Panc1 (cell line): ENCODE results near the gene IRX3. TPM values are rescaled to one million over a fixed set of nuclear protein-coding genes. Genes with fewer than 3 reads are reported as not detected.

Source experiments
- ATAC-seq: fragments of 200-7000 bp; cut with Tn5 transposase; 2 replicates; pipeline ENCODE4 v1.9.1; 2020; ENCODE audit warnings: mild to moderate bottlenecking, moderate library complexity
- BruUV-seq: library from RNA; stranded (reverse); fragments of 400-500 nt; replicated peaks from 2 replicates; lab custom pipeline; 2021; lab: Mats Ljungman, UMichigan
- CTCF ChIA-PET: fragments of 300-600 bp; sonication (Branson Sonifier 250); formaldehyde crosslinking; loops from one replicate; lab custom pipeline; 2022; ENCODE audit warnings: antibody characterized with exemption; lab: Charles Lee
- POLR2A ChIA-PET: fragments of 300-600 bp; sonication (Branson Sonifier 250); formaldehyde crosslinking; loops from one replicate; lab custom pipeline; 2022; ENCODE audit warnings: antibody characterized with exemption; lab: Charles Lee
- DNase-seq: peaks from one replicate; pipeline ENCODE4 v3.0.0-alpha.2; 2010; ENCODE audit warnings: low read depth, low spot score
- H3K27ac ChIP-seq: 2 replicates; pipeline ENCODE4 v1.5.1; 2011; ENCODE audit warnings: mild to moderate bottlenecking, low read length, inconsistent platforms
- H3K27me3 ChIP-seq: fragments of 200-500 bp; sonication (Bioruptor generic); 2 replicates; pipeline ENCODE4 v1.6.0; 2014; ENCODE audit warnings: low read length, inconsistent platforms; ENCODE audit not compliant: control insufficient read depth, insufficient read depth
- H3K36me3 ChIP-seq: fragments of 200-500 bp; sonication (Bioruptor generic); 2 replicates; pipeline ENCODE4 v1.5.1; 2014; ENCODE audit warnings: inconsistent platforms, mild to moderate bottlenecking, low read length, moderate library complexity; ENCODE audit not compliant: control insufficient read depth, insufficient read depth
- H3K4me1 ChIP-seq: 2 replicates; pipeline ENCODE4 v1.5.1; 2011; ENCODE audit warnings: inconsistent platforms, mild to moderate bottlenecking, low read length, moderate library complexity; ENCODE audit not compliant: control insufficient read depth, insufficient read depth
- H3K4me3 ChIP-seq, 2 experiments: 2 replicates each; pipeline ENCODE4 v1.5.1; 2011 to 2012; ENCODE audit warnings: low read depth in 2 of 2, low read length in 2 of 2, mild to moderate bottlenecking in 2 of 2, inconsistent platforms in 1 of 2, moderate library complexity in 1 of 2
- H3K9me3 ChIP-seq: fragments of 200-500 bp; sonication (Bioruptor generic); 2 replicates; pipeline ENCODE4 v1.5.1; 2014; ENCODE audit warnings: low read depth, mild to moderate bottlenecking, inconsistent platforms, low read length, moderate library complexity; ENCODE audit not compliant: control insufficient read depth, insufficient read depth
- CTCF ChIP-seq: fragments of 450-650 bp; IDR thresholded peaks from 2 replicates; pipeline ENCODE4 v1.5.1; 2017; ENCODE audit warnings: mild to moderate bottlenecking
- POLR2AphosphoS5 ChIP-seq: IDR thresholded peaks from 2 replicates; pipeline ENCODE4 v1.6.1; 2012; ENCODE audit warnings: mild to moderate bottlenecking, low read depth, low read length, moderate library complexity
- REST ChIP-seq, 2 experiments: IDR thresholded peaks; 2 replicates each; pipeline ENCODE4 v1.6.1; 2011 to 2012; ENCODE audit warnings: low read depth in 2 of 2, control low read depth in 1 of 2, low read length in 1 of 2, mild to moderate bottlenecking in 1 of 2, moderate library complexity in 1 of 2; ENCODE audit not compliant: insufficient read depth in 1 of 2
- SIN3A ChIP-seq: IDR thresholded peaks from 2 replicates; pipeline ENCODE4 v1.6.1; 2012; ENCODE audit warnings: low read depth, mild to moderate bottlenecking, low read length, moderate library complexity, borderline replicate concordance; ENCODE audit not compliant: insufficient read depth
- TCF7L2 ChIP-seq: IDR thresholded peaks from 2 replicates; pipeline ENCODE4 v1.6.1; 2011; ENCODE audit warnings: mild to moderate bottlenecking, low read depth, low read length, inconsistent platforms
- in situ Hi-C: cut with HindIII; loops from 2 replicates; pipeline ENCODE4 v1.10.0; 2016; ENCODE audit warnings: low sequenced_read_pairs, low pct_unique_long_range_greater_than_20kb
- intact Hi-C: fragments of 100-400 bp; cut with micrococcal nuclease; formaldehyde crosslinking; loops from one replicate; pipeline ENCODE4 v1.10.0; 2022; ENCODE audit not compliant: unreplicated experiment
- total RNA-seq: library from RNA; stranded (reverse); gene quantifications from one replicate; pipeline ENCODE4 v1.2.1, GENCODE V29; 2021; ENCODE audit not compliant: unreplicated experiment

The IRX3 gene
- total RNA-seq, 1 experiment from 2014 or later = 7.0 TPM

GRCh38 chr16:54265575-54266107, 20.9 kb downstream of the IRX3 start:
- CTCF ChIA-PET = no interaction called here
- no TSS peak for BruUV-seq
- TF ChIP-seq TCF7L2 (no peak), REST (IDR thresholded peaks at IDR 0.05; ENCODE audit: insufficient read depth in 1 of 2, low read depth in 2 of 2, low read length in 1 of 2) (no peak), SIN3A (no peak), CTCF (no peak), POLR2AphosphoS5 (no peak)

GRCh38 chr16:54253118-54253517, 33.5 kb downstream of the IRX3 start:
- in situ Hi-C loops = no loop called here
- no peaks in the 10 kb centered on the region for H3K27me3 ChIP-seq
- H3K4me3 ChIP-seq = no peak overlapping the region
- no peaks in the 10 kb centered on the region for H3K36me3 ChIP-seq
- intact Hi-C loops = no loop called here
- CTCF ChIA-PET = no interaction called here
- no peak for DNase-seq
- H3K9me3 ChIP-seq = no peaks in the 10 kb centered on the region
- POLR2A ChIA-PET = no interaction called here
- no TSS peak for BruUV-seq
- TF ChIP-seq CTCF = no peak
- TF ChIP-seq SIN3A = no peak
- TF ChIP-seq POLR2AphosphoS5 = no peak
- no peak for TF ChIP-seq TCF7L2
- TF ChIP-seq REST (IDR thresholded peaks at IDR 0.05; ENCODE audit: insufficient read depth in 1 of 2, low read depth in 2 of 2, low read length in 1 of 2) = no peak
- H3K27ac ChIP-seq = no peak overlapping the region
- no peaks in the 10 kb centered on the region for H3K4me1 ChIP-seq
- ATAC-seq = no peak

More at GRCh38 chr16:54265575-54266107, 20.9 kb downstream of the IRX3 start:
- ATAC-seq = no peak
- Histone ChIP-seq H3K4me3 (no peak overlapping the region), H3K36me3 (no peaks in the 10 kb centered on the region), H3K9me3 (no peaks in the 10 kb centered on the region), H3K27ac (no peak overlapping the region), H3K4me1 (no peaks in the 10 kb centered on the region), H3K27me3 (no peaks in the 10 kb centered on the region)
- intact Hi-C loops = no loop called here
- in situ Hi-C loops = no loop called here
- DNase-seq = no peak
- POLR2A ChIA-PET = no interaction called here
